ENCODE data around the gene SLC25A10.
A peak's percentile ranks its signal among the peaks of the same experiment; 100 is the strongest.

SLC25A10 gene

DNA sequence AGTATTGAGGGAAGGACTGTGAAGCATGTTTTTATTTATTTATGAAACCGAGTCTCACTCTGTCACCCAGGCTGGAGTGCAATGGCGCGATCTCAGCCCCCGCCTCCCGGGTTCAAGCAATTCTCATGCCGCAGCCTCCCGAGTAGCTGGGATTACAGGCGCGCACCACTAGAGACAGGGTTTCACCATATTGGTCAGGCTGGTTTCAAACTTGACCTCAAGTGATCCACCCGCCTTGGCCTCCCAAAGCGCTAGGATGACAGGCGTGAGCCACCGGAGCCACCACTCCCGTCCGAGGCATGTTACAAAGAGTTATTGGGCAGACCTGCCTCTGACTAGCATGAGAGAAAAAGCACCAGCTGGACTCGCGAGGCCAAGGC lies 5.9 kb upstream of the SLC25A10 start:
- DNase-seq (ENCODE audit: low read depth, low spot score), result no peak

- DNase-seq (ENCODE audit: low read depth, low spot score), result no peak
These were observed 5.1 kb upstream of the SLC25A10 start for GRCh38 chr17:81706757-81707624.

DNA sequence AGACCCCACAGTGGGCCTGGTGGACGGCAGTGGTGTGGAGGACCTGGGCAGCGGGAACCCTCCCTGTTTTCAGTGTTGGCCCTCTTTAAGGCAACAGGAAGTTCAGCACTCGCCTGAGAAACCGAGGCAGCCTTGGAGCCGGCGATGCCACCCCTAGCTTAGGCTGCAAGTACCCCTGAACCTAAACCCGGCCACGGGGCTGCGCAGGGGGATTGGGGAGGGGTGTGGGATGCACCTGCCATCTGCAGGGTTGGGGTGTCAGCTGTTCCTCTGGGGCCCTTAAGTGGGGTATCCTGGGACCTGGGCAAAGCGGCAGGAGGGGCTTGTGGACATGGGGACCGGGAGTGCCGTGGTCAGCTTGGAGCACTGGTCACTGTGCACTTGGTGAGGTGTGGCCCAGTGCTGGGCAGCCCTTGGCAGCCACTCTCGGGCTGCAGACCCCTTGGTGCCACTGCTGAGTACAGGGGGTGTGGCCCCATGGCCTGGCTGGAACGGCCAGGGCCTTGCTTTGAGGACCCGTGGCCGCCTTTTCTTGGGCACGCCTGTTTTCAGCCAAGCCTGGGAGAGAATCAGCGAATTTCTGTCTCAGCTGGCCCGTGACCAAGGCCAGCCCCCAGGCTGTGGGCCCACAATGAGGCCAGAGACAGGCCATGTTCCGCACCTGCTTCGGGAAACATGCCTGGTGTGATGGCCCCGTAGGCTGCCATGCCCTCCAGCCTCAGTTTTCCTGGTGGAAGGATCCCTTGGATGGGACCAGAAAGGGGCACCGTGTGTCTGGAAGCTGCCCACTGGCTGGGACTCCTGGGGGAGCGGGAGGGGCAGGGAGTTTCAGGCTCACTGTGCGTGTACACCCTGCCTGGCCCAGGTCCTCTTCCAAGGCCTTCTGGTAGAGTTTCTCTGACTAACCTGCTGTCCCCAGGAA lies 4.1 kb upstream of the SLC25A10 start:
- no peak for DNase-seq (ENCODE audit: low read depth, low spot score)

- no peak for DNase-seq (ENCODE audit: low read depth, low spot score)
These were observed 3.3 kb upstream of the SLC25A10 start for GRCh38 chr17:81708739-81709185.

GRCh38 chr17:81710514-81711308 lies 1.4 kb upstream of the SLC25A10 start:
- DNase-seq (ENCODE audit: low read depth, low spot score), result peak; percentile 32

GRCh38 chr17:81712468-81713003 lies 452 bp downstream of the SLC25A10 start:
- DNase-seq (ENCODE audit: low read depth, low spot score), result peak; percentile 69

GRCh38 chr17:81713004-81713555 lies 996 bp downstream of the SLC25A10 start:
- DNase-seq (ENCODE audit: low read depth, low spot score), result peak; percentile 40

- peak; percentile 32 for DNase-seq (ENCODE audit: low read depth, low spot score)
These were observed 1.7 kb downstream of the SLC25A10 start for GRCh38 chr17:81713556-81714411.

DNA sequence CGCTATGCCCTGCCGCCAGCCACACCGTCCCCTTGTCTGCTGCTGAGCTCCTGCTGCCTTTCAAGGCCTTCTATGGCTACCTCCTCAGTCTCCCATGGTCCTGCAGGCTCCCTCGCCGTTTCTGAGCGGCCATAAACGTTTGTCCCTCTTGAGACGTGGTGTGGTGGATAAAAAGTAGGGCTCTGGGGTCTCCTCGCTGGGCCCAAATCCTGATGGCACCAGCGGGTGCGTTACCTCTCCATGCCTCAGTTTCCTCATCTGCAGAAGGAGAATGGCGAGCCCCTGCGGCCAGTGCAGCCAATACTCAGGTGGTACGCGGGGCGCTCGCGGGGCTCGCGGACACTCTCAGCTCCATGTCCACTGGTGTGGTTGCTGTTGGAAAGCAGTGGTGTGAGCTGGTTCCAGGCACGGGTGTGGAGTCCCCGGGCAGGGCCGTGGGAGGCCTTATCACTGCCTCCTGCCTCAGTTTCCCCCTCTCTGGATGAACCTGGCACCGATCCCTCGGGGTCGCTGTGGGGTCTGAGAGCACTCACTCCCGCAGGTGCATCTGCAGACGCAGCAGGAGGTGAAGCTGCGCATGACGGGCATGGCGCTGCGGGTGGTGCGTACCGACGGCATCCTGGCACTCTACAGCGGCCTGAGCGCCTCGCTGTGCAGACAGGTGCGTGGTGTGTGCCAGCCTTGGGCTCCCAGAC lies 2.5 kb downstream of the SLC25A10 start:
- DNase-seq (ENCODE audit: low read depth, low spot score), result no peak

DNA sequence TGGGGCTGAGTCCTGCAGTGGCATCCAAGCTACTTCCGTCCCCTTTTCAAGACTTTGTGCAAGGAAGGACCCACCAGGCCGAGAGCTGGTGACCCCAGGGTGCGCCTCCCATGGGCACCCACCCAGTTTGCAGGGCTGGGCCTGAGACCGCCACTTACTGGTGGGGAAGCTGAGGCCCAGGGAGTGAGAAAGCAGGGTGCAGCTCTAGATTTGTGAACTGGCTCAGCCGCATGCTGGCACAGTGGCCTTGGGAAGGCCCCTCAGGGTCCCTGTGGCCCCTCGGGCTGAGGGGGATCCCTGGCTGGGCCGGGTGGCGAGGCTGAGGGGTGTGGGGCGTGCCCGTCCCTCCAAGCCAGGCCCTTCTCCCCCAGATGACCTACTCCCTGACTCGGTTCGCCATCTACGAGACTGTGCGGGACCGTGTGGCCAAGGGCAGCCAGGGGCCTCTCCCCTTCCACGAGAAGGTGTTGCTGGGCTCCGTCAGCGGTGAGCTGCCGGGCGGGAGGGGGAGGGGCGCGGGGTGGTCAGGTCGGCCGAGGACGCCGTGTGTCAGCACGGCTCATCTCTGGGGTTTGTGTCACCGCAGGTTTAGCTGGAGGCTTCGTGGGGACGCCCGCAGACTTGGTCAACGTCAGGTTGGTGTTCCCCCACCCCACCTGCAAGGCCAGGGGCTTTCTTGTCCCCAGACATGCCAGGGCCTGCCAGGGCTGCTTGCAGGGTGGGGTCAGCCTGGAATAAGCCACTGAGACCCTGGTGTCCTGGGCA lies 3.2 kb downstream of the SLC25A10 start:
- DNase-seq (ENCODE audit: low read depth, low spot score), result no peak

- no peak for DNase-seq (ENCODE audit: low read depth, low spot score)
These were observed 4.0 kb downstream of the SLC25A10 start for GRCh38 chr17:81715872-81716673.

DNA sequence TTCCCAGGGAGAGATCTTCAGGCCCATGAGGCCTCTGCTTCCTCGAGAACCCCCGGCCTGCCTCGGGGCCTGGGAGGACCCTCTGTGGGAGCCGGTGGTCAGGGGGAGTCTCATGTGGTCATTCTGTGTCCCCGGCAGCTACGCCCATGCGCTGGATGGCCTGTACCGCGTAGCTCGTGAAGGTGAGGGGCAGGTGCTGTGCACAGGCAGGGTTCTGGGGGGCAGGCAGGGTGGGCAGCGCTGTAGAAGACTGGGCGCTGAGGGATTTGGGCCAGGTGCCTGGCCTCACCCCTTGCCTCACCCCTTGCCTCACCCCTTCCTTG lies 4.6 kb downstream of the SLC25A10 start:
- no peak for DNase-seq (ENCODE audit: low read depth, low spot score)

GRCh38 chr17:81717049-81717765 lies 5.1 kb downstream of the SLC25A10 start:
- DNase-seq (ENCODE audit: low read depth, low spot score), result no peak

- DNase-seq (ENCODE audit: low read depth, low spot score), result no peak
These were observed 5.6 kb downstream of the SLC25A10 start for GRCh38 chr17:81717766-81718089.

- no peak for DNase-seq (ENCODE audit: low read depth, low spot score)
These were observed 7.6 kb downstream of the SLC25A10 start for GRCh38 chr17:81719410-81720266.

- DNase-seq (ENCODE audit: low read depth, low spot score), result no peak
These were observed 8.4 kb downstream of the SLC25A10 start for GRCh38 chr17:81720267-81721071.
